Activated CD8-positive, alpha-beta memory T cell treated with anti-CD3 and anti-CD28 coated beads, Interleukin-2, amount 50 U/mL, for 48 hours (primary cell): ENCODE results near the gene AIF1L.

Experiments
- DNase-seq: peaks from one replicate; pipeline ENCODE4 v3.0.0-alpha.2; 2020

Gene AIF1L

DNA sequence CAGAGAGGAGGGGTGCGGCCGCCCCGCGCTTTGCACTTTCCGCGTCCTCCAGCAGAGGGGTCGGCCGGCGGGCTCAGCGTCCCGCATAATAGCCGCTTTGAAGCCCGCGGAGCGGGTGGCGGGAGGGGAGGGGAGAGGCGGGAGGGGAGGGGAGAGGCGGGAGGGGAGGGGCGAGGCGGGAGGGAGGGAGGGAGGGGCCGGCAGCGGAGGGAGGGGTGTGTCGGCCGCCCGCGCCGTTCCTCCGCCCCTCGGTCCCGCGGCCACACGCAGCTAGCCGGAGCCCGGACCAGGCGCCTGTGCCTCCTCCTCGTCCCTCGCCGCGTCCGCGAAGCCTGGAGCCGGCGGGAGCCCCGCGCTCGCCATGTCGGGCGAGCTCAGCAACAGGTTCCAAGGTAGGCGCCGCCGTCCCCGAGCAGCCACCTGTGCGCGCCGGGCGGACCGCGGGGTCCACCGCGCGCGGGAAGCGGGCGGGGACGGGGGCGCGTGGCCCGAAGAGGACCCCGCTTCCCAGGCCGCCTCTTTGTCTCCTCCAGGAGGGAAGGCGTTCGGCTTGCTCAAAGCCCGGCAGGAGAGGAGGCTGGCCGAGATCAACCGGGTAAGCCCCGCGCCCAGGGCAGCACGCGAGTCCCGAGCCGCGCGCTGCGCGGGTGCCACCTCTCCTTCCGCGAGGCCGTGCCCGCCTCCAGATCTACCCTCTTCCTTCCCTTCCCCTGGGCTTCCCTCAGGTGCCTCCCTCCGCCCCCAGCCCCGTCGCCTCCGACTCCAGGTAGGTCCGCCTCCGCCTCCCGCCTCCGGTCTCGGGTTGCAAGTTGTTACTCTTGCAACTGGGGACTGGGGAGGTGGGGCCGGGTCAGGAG lies at the start of gene AIF1L:
TSS of gene AIF1L (plus strand) at position 263 of the 857 bp plus-strand sequence. CDS start at position 362, 99 bp downstream.
- DNase-seq = peak; percentile 69

DNA sequence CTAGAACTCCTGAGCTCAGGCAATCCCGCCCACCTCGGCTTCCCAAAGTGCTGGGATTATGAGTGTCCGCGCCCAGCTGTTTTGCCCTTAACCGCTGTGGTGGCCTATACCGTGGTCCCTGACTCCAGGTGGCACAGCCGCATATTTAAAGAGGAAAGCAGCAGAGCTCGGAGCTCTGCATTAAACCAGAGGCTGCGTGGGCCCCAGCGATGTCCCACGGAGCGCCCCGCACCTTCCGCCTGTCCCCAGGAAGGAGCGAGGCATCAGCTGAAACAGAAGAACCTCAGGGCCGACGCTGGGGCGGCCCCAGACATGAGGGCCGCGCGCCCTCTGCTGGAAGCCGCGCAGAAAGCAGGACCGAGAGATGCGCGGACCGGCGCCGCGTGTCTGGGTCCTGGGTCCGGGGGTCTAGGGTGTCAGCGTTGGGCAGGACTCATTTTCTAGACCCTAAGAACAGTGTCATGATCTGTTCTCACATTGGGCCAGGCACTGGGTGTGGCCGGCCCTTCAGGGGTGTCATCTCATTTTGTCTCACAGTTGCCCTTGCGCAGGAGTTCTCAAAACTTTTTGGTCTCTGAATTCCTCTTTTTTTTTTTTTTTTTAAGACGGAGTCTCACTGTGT lies 49.6 kb upstream of the AIF1L start:
- peak; percentile 90 for DNase-seq

DNA sequence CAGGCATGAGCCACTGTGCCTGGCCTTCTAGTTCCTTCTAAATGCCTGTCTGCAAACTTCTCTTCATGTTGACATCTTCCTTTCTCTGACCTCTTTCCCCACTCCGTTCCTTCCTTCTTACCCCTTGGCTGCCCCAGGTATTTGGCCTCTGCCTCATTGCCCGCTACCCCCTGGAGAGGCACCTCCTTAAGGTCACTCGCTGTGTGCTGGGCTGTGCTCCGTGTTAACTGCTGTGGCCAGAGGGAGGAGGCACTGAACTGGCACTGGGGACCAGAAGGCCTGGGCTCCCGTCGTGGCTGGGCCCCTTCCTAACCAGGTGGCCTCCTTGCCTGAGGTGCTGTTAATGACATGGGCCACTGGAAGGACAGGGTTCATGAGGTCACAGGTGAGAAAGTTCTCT lies 48.0 kb upstream of the AIF1L start:
- DNase-seq = no peak

DNA sequence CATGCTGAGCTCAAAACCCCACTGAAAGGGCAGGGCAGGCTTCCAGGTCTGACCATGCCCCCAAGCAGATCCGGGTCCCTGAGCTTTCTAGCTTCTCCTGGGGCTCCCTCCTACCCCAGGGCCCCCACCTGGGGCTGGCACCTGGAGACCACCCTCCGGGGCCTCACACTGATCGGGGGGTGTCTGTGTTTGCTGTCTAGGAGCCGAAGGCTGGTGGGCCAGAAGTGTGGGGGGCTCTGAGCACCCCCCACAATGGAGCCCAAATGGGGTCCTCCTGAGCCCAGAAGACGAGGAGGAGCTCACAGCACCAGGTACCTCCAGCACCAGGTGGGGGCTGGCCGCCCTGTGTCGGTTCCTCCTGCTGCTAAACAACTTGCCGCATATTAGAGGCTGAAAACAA lies 47.5 kb upstream of the AIF1L start:
- DNase-seq = no peak

DNA sequence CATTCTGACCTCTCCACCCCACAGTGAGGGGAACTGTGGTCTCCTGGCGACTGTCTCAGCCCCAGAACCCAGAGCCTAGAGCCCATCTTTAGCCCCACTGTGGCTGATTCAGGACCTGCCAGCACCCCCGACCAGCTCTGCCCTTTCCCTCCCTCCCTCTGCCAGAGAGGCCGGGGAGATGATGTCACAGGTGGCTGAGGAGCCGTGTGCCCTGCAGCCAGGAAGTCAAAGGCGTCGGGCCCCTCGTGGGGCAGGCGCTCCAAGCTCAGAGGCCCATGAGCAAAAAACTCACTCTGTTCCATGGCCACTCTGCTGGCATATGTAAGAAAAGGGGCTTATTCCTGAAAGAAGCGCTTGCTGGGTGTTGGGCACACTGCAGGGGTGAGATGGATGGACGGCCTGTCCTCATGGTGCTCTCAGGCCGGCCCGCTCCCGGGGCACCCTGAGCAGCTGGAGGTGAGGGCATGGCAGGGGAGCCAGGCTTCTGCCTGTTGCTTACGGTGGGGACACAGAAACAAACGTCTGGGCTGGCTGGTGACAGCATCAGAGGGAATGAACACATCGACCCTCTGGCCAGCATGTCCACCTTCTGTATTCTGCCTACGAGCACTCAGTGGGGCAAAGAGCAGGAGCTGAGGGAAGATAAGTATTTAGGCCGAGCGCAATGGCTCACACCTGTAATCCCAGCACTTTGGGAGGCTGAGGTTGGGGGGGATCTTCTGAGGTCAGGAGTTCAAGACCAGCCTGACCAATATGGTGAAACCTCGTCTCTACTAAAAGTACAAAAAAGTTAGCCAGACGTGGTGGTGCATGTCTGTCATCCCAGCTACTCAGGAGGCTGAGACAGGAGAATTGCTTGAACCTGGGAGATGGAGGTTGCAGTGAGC lies 46.3 kb upstream of the AIF1L start:
- no peak for DNase-seq

DNA sequence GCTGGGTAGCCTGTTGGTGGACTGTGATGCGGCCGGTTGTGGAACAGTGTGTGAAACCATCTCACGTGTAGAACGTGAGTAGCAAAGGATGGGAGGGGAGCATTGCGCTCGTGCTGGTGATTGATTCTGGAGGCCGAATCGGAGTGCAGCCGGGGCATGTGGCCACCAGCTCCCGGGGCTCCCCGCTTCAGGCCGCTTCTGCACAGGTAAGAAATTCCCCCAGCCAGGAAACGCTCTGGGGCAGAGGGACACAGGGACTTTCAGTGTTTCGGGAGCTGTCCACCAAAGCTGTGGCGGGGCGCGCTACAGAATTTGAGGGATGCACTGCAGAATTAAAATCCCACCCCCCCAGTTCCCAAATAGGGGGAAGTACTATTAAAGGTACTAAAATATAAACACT lies 45.5 kb upstream of the AIF1L start:
- DNase-seq = no peak

DNA sequence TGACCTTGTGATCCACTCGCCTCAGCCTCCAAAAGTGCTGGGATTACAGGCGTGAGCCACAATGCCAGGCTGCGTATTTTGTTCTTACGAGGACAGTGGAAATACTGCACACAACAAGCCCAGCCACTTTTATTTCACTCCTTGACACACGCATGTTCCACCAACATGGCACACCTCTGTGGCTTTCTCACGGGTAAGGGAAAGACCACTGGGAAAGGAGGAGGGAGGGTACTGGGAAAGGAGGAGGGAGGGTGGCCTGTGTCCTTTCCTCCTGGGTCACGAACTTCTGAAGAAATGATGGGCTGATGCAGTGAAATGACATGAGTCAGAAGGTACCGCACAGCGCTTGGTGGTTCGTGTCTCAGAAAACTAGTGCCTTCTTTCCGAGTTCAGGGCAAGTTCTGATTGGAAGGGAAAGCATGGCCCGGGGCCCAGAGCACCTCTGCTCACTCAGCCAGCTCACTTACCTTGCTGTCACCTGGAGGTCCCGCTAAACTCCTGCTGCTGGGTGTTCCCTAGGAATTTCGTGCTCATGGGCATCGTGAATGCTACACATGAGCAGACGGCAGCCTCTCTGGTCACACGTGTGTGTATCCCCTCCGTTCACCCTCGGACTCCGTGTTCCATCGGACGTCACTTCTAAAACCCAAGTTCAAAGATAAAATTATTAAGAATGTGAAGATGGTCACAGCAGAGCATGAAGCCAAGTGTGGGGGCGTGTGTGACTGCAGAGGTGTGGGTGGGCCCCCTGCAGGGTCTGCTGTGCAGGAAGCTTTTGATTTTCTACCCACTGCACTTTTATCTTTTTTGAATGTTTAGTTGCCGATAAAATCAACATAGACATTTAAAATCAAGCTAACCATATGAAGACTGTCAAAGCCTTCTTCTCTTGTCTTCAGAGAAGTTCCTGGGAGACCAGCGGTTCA lies 44.5 kb upstream of the AIF1L start:
- no peak for DNase-seq

DNA sequence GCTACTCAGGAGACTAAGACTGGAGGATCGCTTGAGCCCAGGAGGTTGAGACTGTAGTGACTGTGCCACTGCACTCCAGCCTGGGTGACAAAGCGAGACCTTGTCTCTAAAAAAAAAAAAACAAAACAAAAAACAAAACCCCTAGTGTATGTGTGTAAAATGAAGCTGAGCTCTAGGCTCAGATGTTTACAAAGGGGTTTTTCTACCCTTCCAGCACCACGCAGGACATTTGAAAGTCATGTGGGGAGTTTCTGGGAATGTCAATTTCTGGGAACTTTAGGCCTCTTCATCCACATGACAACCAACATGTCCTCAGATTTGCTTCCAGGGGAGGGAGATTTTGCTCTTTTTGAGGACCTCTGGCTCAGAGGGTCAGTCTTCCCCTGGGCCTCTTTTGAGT lies 42.4 kb upstream of the AIF1L start:
- DNase-seq = no peak

DNA sequence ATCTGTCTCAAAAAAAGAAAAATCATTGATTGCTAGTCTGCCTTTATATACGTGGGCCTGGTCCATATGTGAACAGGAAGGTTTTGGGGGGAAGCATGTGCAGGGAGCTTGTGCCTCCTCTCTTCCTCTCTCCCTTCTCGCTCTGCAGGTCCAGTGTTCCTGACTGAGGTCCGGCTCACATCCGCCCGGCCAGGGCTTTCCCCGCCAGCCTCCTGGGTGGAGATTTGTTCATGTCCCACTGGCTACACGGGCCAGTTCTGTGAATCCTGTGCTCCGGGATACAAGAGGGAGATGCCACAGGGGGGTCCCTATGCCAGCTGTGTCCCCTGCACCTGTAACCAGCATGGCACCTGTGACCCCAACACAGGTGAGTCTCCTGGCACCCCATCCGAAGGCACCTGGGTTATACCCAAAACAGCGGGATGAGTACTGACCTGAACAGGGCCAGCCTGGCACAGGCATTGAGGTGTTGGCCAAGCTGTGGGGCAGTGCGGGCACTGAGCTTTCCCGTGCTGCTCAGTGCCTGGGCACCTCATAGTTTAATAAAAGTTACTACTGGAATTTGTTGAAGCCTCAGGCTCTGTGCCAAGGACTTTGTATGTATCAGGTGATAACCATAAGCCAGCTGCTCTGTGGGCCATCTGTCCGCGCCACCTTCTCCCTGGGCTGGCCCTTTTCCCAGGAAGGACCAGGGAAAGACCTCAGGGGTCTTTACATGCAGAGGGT lies 39.4 kb upstream of the AIF1L start:
- no peak for DNase-seq

DNA sequence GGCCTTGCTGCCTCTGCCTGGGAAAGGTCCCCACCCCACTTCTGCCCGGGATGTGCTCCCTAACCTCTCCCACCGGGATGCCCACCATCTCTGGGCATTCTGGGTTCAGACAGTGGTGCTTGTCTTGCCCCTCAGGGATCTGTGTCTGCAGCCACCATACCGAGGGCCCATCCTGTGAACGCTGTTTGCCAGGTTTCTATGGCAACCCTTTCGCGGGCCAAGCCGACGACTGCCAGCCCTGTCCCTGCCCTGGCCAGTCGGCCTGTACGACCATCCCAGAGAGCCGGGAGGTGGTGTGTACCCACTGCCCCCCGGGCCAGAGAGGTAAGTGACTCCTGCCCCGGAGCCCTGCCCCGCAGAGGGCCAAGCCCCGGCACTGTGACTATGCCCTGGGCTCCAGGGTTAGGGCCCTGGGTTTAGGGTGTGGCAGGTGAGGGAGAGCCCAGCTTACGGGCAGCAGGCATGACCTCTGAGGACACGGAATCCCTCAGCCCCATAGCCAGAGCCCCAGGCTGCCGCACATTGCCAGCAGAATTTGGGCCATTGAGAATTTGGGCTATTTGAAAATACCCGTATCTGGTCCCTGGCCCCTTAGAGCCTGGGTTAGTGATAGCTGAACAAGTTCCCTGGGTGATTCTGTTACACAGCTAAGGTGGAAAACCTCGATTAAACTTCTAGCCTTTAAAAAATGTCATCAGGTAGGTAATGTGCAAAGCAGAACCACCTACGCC lies 35.3 kb upstream of the AIF1L start:
- DNase-seq = no peak

DNA sequence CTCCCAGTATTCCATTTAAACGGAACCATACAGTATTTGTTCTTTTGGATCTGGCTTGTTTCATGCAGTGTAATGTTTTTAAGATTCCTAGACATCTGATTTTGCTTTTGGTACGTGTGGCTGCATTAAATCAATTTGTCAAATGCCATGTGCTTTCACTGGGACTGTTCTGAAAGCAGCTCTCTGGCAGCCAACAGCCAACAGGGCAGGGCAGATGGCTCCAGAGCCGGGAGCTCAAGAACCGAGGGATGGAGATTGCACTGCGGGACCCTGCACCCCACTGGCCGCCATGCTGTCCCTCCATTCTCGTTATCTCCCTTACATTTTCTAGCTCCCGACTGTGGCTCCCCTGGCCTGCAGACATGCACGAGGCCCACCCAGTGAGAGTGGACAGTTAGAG lies 33.4 kb upstream of the AIF1L start:
- DNase-seq = no peak

DNA sequence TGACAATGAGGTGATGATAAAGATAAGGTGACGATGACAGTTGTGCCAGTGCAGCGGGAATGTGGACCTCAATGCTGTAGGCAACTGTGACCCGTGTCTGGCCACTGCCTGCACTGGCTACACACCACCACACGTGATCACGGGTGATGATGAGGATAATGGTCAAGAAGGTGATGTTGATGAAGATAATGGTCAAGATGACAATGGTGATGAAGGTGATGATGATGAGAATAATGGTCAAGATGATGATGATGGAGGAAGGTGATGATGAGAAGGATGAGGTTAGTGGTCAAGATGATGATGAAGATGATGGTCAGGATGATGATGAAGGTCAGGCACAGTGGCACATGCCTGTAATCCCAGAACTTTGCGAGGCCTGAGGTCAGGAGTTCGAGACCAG lies 30.7 kb upstream of the AIF1L start:
- DNase-seq = no peak

DNA sequence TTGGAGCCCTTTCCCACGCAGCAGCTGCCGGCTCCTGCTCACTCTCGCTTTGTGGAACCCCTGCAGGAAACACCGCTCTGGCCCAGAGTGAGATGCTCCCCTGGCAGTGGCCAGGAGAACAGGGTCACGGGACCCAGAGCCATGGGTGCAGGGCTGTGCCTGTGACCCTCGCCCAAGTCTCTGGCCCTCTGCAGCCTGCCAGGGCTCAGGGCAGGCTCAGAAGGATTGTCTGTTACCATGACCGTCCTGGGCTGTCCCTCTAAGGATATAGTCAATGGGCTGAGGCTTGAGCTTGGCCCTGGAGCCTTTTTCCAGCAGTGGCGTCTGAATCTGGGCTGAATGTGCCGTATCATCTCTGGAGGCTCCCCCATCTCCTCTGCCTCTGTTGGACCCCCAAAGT lies 28.7 kb upstream of the AIF1L start:
- no peak for DNase-seq

DNA sequence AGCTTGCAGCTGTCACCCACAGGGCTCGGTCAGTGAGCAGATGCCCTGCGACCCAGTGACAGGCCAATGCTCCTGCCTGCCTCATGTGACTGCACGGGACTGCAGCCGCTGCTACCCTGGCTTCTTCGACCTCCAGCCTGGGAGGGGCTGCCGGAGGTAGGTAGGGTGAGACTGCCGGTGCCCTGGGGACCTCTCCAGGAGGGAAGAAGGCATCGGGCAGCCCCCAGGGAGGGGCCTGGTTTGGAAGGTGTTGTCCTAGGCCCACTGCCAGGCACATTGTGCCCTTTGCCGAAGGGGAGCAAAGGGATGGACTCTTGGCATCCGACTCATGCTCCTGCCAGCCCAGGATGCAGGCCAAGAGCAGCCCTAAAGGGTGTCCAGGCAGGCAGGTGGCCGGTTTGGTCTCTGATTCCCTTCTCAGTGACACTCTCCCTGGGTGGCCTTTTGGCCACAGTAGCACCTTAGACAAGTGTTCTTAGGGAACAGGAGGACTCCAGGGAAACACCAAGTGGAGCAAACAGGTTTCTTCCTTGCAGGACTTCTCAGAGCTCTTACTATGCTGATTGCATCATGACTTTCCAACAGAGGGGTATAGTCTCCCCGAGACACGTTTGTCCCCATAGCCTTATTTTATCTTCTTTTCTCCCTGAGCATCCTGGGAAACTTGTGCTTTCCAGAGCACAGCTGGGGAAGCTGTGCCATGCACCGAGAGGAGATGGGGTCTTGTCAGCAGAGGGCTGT lies 28.1 kb upstream of the AIF1L start:
- no peak for DNase-seq

DNA sequence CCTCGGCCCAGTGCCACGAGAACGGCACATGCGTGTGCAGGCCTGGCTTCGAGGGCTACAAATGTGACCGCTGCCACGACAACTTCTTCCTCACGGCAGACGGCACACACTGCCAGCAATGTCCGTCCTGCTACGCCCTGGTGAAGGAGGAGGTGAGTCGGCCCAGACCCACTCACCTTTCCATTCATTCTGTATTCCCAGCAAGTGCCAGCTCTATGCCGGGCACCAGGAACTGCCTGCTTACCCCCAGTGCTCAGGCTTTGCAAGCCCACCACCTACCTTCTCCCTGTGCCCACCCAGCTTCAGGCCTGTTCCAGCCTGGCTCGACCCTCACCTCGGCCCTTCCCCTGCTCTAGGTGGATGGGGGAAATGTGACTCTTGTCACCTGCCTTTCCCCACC lies 26.6 kb upstream of the AIF1L start:
- DNase-seq = no peak

DNA sequence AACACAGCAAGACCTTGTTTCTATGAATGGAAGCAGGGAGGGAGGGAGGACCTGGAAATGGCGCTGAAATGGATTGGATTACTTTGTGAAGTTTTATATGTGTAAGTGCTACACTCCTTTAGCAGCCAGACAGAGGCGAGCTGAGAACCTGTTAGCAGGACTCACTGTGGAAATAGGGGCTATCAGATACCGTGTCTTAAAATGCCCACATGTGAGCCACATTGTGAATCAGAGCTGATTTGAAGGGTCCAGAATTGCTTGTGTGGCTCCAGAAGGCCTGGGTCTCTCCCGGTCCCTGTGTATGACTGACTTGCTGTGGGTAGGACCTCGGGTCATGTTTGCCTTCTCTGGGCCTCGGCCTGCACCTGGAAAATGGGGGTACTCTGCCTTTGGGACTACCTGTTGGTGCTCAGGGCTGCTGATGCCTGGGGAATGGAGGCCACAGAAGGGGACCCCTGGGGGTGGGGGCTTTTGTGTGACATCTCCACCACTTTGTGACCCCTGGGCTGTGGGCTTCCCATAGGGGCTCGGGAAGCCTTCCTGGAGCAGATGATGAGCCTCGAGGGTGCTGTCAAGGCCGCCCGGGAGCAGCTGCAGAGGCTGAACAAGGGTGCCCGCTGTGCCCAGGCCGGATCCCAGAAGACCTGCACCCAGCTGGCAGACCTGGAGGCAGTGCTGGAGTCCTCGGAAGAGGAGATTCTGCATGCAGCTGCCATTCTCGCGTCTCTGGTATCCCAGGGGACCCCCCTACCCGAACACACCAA lies 24.0 kb upstream of the AIF1L start:
- no peak for DNase-seq

DNA sequence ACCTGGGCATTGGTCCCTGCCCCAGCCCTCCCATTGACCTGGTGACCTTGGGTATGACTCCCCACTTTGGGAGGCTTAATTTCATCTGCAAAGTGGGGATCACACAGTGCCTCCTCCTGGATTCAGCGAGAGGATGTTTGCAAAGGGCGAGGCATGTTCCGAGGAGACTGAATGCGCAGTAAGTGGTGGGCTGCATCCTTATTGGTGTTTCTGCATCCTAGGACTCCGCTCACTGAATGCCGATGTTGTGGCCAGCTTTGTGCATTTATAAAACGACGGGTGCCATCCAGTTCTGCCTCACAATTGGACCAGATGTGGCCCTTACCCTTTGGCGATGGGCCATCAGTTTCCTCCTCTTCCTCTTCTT lies 23.5 kb upstream of the AIF1L start:
- DNase-seq = no peak

DNA sequence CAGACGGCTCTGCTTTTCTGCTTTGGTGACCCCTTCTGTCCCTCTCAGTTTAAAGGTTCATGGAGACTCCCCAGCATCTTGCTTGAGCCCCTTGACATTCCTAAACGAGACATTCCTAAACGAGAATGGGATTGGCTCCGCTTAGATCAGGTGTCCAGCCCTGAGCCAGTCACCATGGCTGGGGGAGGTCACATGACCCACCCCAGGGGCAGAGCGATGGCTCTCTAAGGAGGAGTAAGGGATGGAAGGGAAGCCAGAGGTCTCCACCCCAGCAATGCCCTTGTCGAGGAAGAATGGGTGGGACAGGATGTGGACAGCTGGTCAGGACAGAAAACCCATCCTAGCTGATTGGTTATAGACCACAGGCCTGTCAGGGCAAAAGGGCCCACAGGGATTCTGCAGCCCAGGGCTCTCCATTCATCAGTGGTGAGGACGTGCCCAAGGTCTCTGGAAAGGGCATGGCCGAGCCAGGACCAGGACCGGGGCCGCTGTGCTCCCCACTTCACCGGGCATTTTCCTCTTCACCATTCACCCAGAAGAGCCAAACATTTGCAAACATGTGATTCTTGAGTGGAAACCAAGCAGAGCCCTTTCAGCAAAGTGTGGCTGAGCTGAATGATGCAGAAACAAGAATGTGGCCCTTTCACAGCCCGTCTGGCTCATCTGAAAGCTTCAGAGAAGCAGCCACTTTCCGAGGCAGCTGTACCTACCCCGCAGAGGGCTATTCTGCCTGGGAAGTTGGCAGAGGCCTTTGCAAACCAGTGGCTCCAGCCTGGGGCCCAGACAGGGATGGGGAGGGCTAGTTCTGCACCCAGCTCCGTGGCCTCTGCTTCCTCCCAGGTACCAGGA lies 19.8 kb upstream of the AIF1L start:
- no peak for DNase-seq
